Aorta (tissue), 5 donors: ENCODE results near the gene NTSR1. TPM values are rescaled to one million over a fixed set of nuclear protein-coding genes. Genes with fewer than 3 reads are reported as not detected.

Source experiments
- ATAC-seq: fragments of 200-7000 bp; cut with Tn5 transposase; one replicate; pipeline ENCODE4 v1.9.1; 2022; ENCODE audit warnings: moderate library complexity; ENCODE audit not compliant: low FRiP score
- DNase-seq, 2 donors: peaks; one replicate each; pipeline ENCODE4 v3.0.0-alpha.2; 2020
- H3K27ac ChIP-seq, 2 donors: one replicate each; pipeline ENCODE4 v1.5.1; 2013; ENCODE audit warnings: low read length in 2 of 2, mild to moderate bottlenecking in 2 of 2, moderate library complexity in 2 of 2, control low read depth in 1 of 2, inconsistent platforms in 1 of 2, low read depth in 1 of 2
- H3K27me3 ChIP-seq, 2 donors: one replicate each; pipeline ENCODE4 v1.6.1; 2013; ENCODE audit warnings: control low read depth in 1 of 2, low read length in 1 of 2, mild to moderate bottlenecking in 1 of 2, moderate library complexity in 1 of 2; ENCODE audit not compliant: insufficient read depth in 2 of 2, control insufficient read depth in 1 of 2
- H3K36me3 ChIP-seq, 2 donors: one replicate each; pipeline ENCODE4 v1.6.1; 2013; ENCODE audit warnings: control low read depth in 1 of 2, low read length in 1 of 2, mild to moderate bottlenecking in 1 of 2; ENCODE audit not compliant: insufficient read depth in 2 of 2, control insufficient read depth in 1 of 2
- H3K4me1 ChIP-seq, 2 donors: one replicate each; pipeline ENCODE4 v1.6.1; 2013; ENCODE audit warnings: low read length in 2 of 2, control low read depth in 1 of 2, mild to moderate bottlenecking in 1 of 2, moderate library complexity in 1 of 2; ENCODE audit not compliant: insufficient read depth in 2 of 2, control insufficient read depth in 1 of 2
- H3K4me3 ChIP-seq, 2 donors: one replicate each; pipeline ENCODE4 v1.5.1; 2013; ENCODE audit warnings: low read length in 2 of 2, control low read depth in 1 of 2, mild to moderate bottlenecking in 1 of 2
- H3K9me3 ChIP-seq: one replicate; pipeline ENCODE4 v1.6.1; 2013; ENCODE audit warnings: mild to moderate bottlenecking, low read length; ENCODE audit not compliant: control insufficient read depth
- WGBS, 2 donors: extraction: QIAGEN DNeasy Blood & Tissue Kit; methylation state at CpG; one replicate each; pipeline ENCODE4 v1.1.7; 2013; 5-methylcytosine and 5-hydroxymethylcytosine counted together
- intact Hi-C, 2 donors: fragments of 100-400 bp; cut with DNase I; formaldehyde crosslinking; loops; one replicate each; pipeline versions ENCODE4 v1.14.2 to v1.15.0; 2022
- polyA plus RNA-seq, 2 donors: library from polyadenylated mRNA; stranded (reverse); fragments of 200-250 nt; gene quantifications; one replicate each; pipeline ENCODE4 v1.2.3, GENCODE V29; 2013
- total RNA-seq, 2 donors: library from RNA; stranded (reverse); fragmentation: NEBNext Ultra II Directional; extraction: Animal tissue kit (Norgen Biotek cat#: 25700); gene quantifications; one replicate each; pipeline ENCODE4 v1.2.1, GENCODE V29; 2021
- donor health status: healthy with polysubstance abuse.
- donor health status: Bipolar disorder and iron deficiency.
- donor health status: DM: no; HTN: no; CAD: no.
- donor health status: DM: no; HTN: no; CAD: no.
- donor health status: DM: yes; HTN: yes; CAD: no.

NTSR1 gene
- total and polyA plus RNA-seq, 4 donors: not detected

DNA sequence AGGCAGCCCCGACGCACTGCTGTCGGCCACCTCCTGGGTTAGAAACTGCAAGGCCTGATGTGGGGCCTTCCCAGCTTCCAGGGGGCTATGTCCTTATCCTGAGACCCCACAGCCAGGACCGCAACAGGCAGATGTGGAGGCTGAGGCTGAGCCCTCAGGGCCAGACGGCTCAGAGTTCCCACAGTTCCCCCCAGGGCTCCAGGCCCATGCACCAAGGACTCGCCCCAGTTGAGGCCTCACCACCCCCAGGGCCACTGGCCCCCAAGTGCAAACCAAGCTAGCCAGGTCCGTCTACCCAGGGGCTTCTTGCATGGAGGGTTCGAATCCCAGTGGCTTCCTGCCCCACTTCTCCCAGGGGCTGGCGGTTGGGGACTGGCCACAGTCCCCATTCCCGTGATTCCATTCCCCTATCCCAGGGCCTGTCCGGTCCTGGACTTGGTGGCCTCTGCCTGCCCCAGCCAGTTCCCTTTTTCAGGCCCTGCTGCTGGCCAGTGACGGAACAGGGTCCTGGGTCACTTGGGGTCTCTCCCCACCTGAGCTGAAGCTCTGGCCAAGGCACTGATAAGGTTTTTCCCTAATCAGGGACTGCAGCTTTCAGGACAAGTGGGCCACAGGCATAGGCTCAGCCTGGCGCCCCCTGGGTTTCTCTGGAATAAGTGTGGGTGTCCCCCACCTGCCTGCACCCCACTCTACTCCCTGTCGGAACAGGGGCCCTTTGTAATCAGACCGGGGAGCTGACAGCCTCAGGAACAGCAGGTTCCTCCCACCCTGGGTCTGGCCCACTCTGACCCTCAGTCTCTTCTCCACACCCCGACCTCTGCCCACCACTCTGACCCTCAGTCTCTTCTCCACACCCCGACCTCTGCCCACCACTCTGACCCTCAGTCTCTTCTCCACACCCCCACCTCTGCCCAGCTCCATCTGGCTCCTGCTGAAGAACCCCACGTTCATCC is 44.3 kb upstream of the NTSR1 start:
- intact Hi-C loops: loop anchor here in 1 of 2 donors (10.0 kb wide), 1 partner anchor 341 kb away; the partner anchor contains the start of gene BHLHE23
- H3K4me3 ChIP-seq: no peak overlapping the region
- H3K9me3 ChIP-seq: no peaks in the 10 kb centered on the region
- H3K27me3 ChIP-seq: no peaks in the 10 kb centered on the region
- ATAC-seq (no peak), DNase-seq (no peak)
- H3K27ac ChIP-seq: no peak overlapping the region
- no peaks in the 10 kb centered on the region for H3K4me1 ChIP-seq
- 92 to 95% methylated on average over 18 of the region's 18 CpGs for WGBS, 2 donors
- H3K36me3 ChIP-seq: no peaks in the 10 kb centered on the region

DNA sequence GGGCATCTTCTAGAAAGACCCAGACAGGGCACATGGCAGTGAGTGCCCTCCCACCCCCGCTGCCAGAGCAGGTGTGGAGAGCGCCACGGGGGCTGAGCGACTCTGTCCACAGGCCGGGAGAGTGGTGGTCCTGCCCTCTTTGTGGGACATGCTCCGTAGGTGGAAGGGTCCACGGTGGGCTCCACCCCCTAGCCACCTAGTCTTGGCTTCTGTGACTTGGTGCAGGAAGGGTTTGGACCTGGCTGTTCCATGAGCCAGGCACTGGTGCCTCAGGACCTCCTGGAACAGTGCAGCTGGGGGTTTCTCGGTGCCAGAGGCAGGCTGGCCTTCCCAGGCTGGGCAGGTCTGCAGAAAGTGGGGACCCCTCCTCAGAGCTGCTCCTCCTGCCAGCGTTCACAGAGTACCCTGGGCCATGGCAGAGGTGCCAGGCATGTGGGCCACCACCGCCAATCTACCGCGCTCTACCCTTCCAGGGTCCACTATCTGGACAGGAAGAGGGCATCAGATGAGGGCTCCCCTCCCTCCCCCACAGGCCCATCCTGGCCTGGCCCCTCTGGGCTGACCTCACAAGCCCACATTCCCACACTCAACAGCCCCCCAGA is 43.4 kb upstream of the NTSR1 start:
- ATAC-seq (no peak), DNase-seq (no peak)
- Histone ChIP-seq H3K27ac (no peak overlapping the region), H3K4me1 (no peaks in the 10 kb centered on the region), H3K9me3 (no peaks in the 10 kb centered on the region), H3K36me3 (no peaks in the 10 kb centered on the region), H3K27me3 (no peaks in the 10 kb centered on the region), H3K4me3 (no peak overlapping the region)
- 88 to 91% methylated on average over 9 to 12 of the region's 12 CpGs for WGBS, 2 donors
- intact Hi-C loops: loop anchor here (5.0 to 10.0 kb wide), 3 partner anchors 127 to 340 kb away; partner anchors contain the start of gene BHLHE23 (in 1 of the 2)

DNA sequence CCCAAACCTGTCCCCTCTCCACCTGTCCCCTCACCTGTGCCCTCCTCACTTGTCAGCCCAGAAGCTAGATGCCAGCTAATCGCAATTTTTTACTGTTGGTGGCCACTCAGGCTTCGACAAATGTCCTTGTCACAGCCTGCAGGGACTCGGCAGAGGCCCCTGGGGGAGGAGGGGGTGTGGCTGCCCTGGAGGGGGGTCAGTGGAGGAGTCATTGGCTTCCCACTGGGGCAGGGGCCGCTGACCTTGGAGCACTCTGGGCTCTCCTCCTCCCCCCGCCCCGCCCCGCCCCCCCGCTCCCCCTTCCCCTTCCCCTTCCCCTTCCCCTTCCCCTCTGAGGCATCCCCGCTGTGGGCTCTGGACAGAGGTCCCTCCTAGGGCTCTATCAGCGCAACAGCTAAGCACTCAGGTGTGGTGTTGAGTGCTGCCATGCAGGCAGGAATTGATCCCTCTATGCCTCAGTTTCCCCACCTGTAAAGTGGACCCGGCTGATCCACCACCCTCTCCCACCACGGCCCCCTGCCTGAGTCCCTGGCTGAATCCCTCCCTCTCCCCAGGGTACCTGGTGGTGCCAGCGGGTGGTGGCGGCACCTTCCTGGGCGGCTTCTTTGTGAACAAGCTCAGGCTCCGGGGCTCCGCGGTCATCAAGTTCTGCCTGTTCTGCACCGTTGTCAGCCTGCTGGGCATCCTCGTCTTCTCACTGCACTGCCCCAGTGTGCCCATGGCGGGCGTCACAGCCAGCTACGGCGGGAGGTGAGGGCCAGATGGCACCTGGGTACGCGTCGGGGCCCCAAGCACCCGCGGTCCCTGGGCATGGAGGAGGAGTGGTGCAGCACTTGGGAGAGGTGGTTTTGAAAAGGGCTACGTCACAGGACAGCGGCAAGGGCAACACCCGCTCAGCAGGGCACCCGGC is 42.6 kb upstream of the NTSR1 start:
- no peak overlapping the region for H3K27ac ChIP-seq
- H3K36me3 ChIP-seq: no peaks in the 10 kb centered on the region
- intact Hi-C loops: loop anchor here (1.0 to 10.0 kb wide), 4 partner anchors 126 to 339 kb away; partner anchors contain the start of gene BHLHE23 (in 1 of the 2)
- no peaks in the 10 kb centered on the region for H3K27me3 ChIP-seq
- 77 to 84% methylated on average over 26 to 31 of the region's 33 CpGs for WGBS, 2 donors
- no peaks in the 10 kb centered on the region for H3K4me1 ChIP-seq
- no peak overlapping the region for H3K4me3 ChIP-seq
- no peak for DNase-seq
- no peak for ATAC-seq
- H3K9me3 ChIP-seq: no peaks in the 10 kb centered on the region

DNA sequence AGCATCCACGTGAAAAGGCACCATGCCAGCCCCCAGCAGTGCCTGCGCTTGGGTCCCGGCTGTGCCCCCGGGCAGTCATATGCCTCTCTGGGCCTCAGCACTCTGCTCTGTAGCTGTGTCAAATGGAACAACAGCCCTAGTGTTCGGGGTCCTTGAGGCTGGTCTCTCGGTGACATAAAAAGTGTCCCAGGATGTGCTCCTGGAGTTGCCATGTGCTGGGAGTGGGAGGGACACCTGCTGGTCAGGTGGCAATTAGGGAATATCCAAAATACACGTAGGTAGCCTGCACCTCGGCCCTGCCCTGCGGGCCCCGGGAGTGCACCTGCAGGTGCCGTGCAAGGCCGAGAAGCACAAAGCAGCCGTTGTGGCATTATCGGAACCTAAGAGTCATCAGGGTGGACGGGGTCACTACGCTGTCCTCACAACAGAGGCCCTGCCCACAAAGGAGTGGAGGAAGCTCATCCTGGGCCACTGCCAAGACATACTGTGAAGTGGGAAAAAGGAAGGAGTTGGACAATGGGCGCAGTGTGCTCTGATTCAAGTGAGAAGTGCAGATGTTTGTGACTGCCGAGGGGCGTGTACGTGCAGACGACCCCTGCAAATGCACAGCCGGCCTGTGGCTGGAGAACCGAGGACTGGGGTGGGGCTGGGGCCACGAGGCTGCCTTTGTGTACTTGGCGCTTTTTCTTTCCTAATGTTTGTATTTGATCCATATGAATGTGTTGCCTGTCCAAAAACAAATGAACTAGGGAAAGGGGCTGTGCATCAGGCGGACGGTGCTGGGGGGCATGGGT is 41.7 kb upstream of the NTSR1 start:
- H3K4me3 ChIP-seq: no peak overlapping the region
- no peaks in the 10 kb centered on the region for H3K9me3 ChIP-seq
- intact Hi-C loops: loop anchor here (1.0 to 10.0 kb wide), 4 partner anchors 125 to 338 kb away; partner anchors contain the start of gene BHLHE23 (in 1 of the 2)
- WGBS, 2 donors: 81 to 84% methylated on average over 27 of the region's 27 CpGs
- no peaks in the 10 kb centered on the region for H3K4me1 ChIP-seq
- H3K36me3 ChIP-seq: no peaks in the 10 kb centered on the region
- DNase-seq: peak in 1 of 2 donors; percentile 87
- no peak overlapping the region for H3K27ac ChIP-seq
- no peaks in the 10 kb centered on the region for H3K27me3 ChIP-seq
- no peak for ATAC-seq

- ATAC-seq: no peak
- WGBS, 2 donors: 69 to 72% methylated on average over 30 of the region's 30 CpGs
These were observed 40.9 kb upstream of the NTSR1 start for GRCh38 chr20:62667530-62668440.

GRCh38 chr20:62668441-62669027 is 40.1 kb upstream of the NTSR1 start:
- ATAC-seq: peak; percentile 67
- Histone ChIP-seq H3K9me3 (no peaks in the 10 kb centered on the region), H3K27me3 (no peaks in the 10 kb centered on the region), H3K4me1 (no peaks in the 10 kb centered on the region), H3K36me3 (no peaks in the 10 kb centered on the region), H3K27ac (no peak overlapping the region), H3K4me3 (no peak overlapping the region)
- peak in 1 of 2 donors; percentile 74 for DNase-seq
- intact Hi-C loops: loop anchor here (2.0 to 10.0 kb wide), 4 partner anchors 122 to 336 kb away; partner anchors contain the start of gene BHLHE23 (in 1 of the 2)
- 50% methylated on average over 13 of the region's 13 CpGs for WGBS, 2 donors

More at GRCh38 chr20:62667530-62668440, 40.9 kb upstream of the NTSR1 start:
- no peak for DNase-seq
- Histone ChIP-seq H3K36me3 (no peaks in the 10 kb centered on the region), H3K4me3 (no peak overlapping the region), H3K27me3 (no peaks in the 10 kb centered on the region), H3K4me1 (no peaks in the 10 kb centered on the region), H3K9me3 (no peaks in the 10 kb centered on the region), H3K27ac (no peak overlapping the region)
- intact Hi-C loops: loop anchor here (2.0 to 10.0 kb wide), 4 partner anchors 123 to 337 kb away; partner anchors contain the start of gene BHLHE23 (in 1 of the 2)

DNA sequence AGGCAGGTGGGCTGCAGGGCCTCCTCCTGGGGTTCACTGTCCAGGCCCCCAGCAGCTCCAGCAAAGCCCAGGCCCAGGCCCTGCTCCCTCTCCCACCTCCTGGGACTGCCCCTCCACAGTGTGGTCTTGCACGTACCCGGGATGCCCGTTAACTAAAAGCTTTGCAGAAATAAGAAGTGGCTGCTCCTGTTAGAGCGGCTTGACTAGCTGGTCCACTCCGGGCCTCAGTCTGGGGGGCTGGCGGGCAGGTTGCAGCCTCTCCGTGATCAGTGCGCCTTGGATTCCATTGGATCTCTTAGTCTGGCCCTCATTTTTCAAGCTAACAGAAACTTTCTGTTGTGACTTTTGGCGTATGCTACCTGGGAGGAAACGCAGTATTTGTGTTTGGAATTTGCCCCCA is 39.4 kb upstream of the NTSR1 start:
- Histone ChIP-seq H3K9me3 (no peaks in the 10 kb centered on the region), H3K27me3 (no peaks in the 10 kb centered on the region), H3K4me3 (no peak overlapping the region), H3K36me3 (no peaks in the 10 kb centered on the region), H3K4me1 (no peaks in the 10 kb centered on the region), H3K27ac (no peak overlapping the region)
- DNase-seq (no peak), ATAC-seq (no peak)
- WGBS, 2 donors: 90 to 91% methylated on average over 10 of the region's 10 CpGs
- intact Hi-C loops: loop anchor here (2.0 to 10.0 kb wide), 4 partner anchors 122 to 336 kb away; partner anchors contain the start of gene BHLHE23 (in 1 of the 2)
